ENCODE data around the gene MYBPC2. TPM values are rescaled to one million over a fixed set of nuclear protein-coding genes. Genes with fewer than 3 reads are reported as not detected.

Gene MYBPC2
- total RNA-seq, 1 experiment from 2014 or later: not detected

Other genes with a start within 250 kb of the MYBPC2 start
- gene MYH14, start 229.3 kb upstream of the MYBPC2 start, total RNA-seq (2014; rRNA removed): 20.2 and 28.5 TPM in 2 replicates
- gene KCNC3, start 103.5 kb upstream of the MYBPC2 start, total RNA-seq (2014; rRNA removed): 3.1 and 3.6 TPM in 2 replicates
- gene NAPSA, start 67.3 kb upstream of the MYBPC2 start, total RNA-seq (2014; rRNA removed): 1.2 and 3.0 TPM in 2 replicates
- gene NR1H2, start 56.4 kb upstream of the MYBPC2 start, total RNA-seq (2014; rRNA removed): 130 and 152 TPM in 2 replicates
- 165 and 210 TPM in 2 replicates for gene POLD1, start 48.5 kb upstream of the MYBPC2 start, total RNA-seq (2014; rRNA removed)
- not detected in 2 replicates for gene SPIB, start 14.0 kb upstream of the MYBPC2 start, total RNA-seq (2014; rRNA removed)
- gene EMC10, start 43.6 kb downstream of the MYBPC2 start, total RNA-seq (2014; rRNA removed): 228 and 286 TPM in 2 replicates
- gene GARIN5A, start 44.0 kb downstream of the MYBPC2 start, total RNA-seq (2014; rRNA removed): 3.5 and 6.2 TPM in 2 replicates
- 60.8 and 71.5 TPM in 2 replicates for gene JOSD2, start 78.3 kb downstream of the MYBPC2 start, total RNA-seq (2014; rRNA removed)
- gene ASPDH, start 81.0 kb downstream of the MYBPC2 start, total RNA-seq (2014; rRNA removed): not detected in 2 replicates
- 0.26 and 0.52 TPM in 2 replicates for gene LRRC4B, start 135.5 kb downstream of the MYBPC2 start, total RNA-seq (2014; rRNA removed)
- 0.12 and 0.18 TPM in 2 replicates for gene SYT3, start 207.0 kb downstream of the MYBPC2 start, total RNA-seq (2014; rRNA removed)
- 5.7 and 20.0 TPM in 2 replicates for gene C19orf81, start 216.6 kb downstream of the MYBPC2 start, total RNA-seq (2014; rRNA removed)